AG04449 (cell line): ENCODE results near the gene FAM200C.

Source experiments
- CTCF ChIA-PET: fragments of 350-600 bp; formaldehyde crosslinking; extraction: SDS; loops from one replicate; lab custom pipeline; 2021; ENCODE audit warnings: antibody characterized with exemption; lab: Yijun Ruan, JAX
- POLR2A ChIA-PET: fragments of 400-600, 350-600 bp; formaldehyde crosslinking; extraction: SDS; loops from one replicate; lab custom pipeline; 2020; ENCODE audit warnings: antibody characterized with exemption, inconsistent platforms; lab: Yijun Ruan, JAX
- DNase-seq: peaks from one replicate; pipeline ENCODE4 v3.0.0-alpha.2; 2010; ENCODE audit warnings: low read depth, low spot score
- H3K4me3 ChIP-seq: 2 replicates; pipeline ENCODE4 v1.5.1; 2011; ENCODE audit warnings: low read depth, mild to moderate bottlenecking, control low read depth, low read length
- CTCF ChIP-seq: IDR thresholded peaks from one replicate; pipeline ENCODE4 v1.5.1; 2011; ENCODE audit warnings: mild to moderate bottlenecking, moderate library complexity, low read length, control low read depth, inconsistent platforms; ENCODE audit not compliant: insufficient read depth; ENCODE audit errors: missing control alignments

Gene FAM200C

GRCh38 chr5:160376416-160376815 is 23.4 kb downstream of the FAM200C start:
- H3K4me3 ChIP-seq: no peak overlapping the region
- CTCF ChIA-PET: interaction anchor here (1.1 to 2.2 kb wide), 3 partner anchors 13 to 16 kb away, joined by 3 to 11 read pairs (median 6); no protein-coding TSS in a partner anchor
- POLR2A ChIA-PET: no interaction called here
- no peak for DNase-seq
- TF ChIP-seq CTCF: no peak

GRCh38 chr5:160375701-160376100 is 24.2 kb downstream of the FAM200C start:
- DNase-seq: no peak
- no peak for TF ChIP-seq CTCF
- POLR2A ChIA-PET: no interaction called here
- no peak overlapping the region for H3K4me3 ChIP-seq
- CTCF ChIA-PET: interaction anchor here (1.1 to 2.2 kb wide), 3 partner anchors 12 to 16 kb away, joined by 3 to 11 read pairs (median 6); no protein-coding TSS in a partner anchor

GRCh38 chr5:160375166-160375565 is 24.7 kb downstream of the FAM200C start:
- no peak overlapping the region for H3K4me3 ChIP-seq
- ChIA-PET CTCF (interaction anchor here (2.2 kb wide), 1 partner anchor 12 kb away, joined by 6 read pairs; no protein-coding TSS in a partner anchor), POLR2A (no interaction called here)
- DNase-seq: peak; percentile 28
- TF ChIP-seq CTCF: no peak

GRCh38 chr5:160371294-160371693 is 28.6 kb downstream of the FAM200C start:
- no peak for DNase-seq
- ChIA-PET CTCF (interaction anchor here (1.3 to 3.1 kb wide), 4 partner anchors 19 to 350 kb away, joined by 3 to 16 read pairs (median 14); no protein-coding TSS in a partner anchor), POLR2A (no interaction called here)
- no peak overlapping the region for H3K4me3 ChIP-seq
- no peak for TF ChIP-seq CTCF

- ChIA-PET POLR2A (no interaction called here), CTCF (interaction anchor here (0.6 to 3.1 kb wide), 8 partner anchors 13 to 350 kb away, joined by 3 to 16 read pairs (median 3); no protein-coding TSS in a partner anchor)
- H3K4me3 ChIP-seq: peak overlapping the region; percentile 63
- no peak for DNase-seq
- TF ChIP-seq CTCF: no peak
Measured at GRCh38 chr5:160370713-160371034, 29.2 kb downstream of the FAM200C start.

- peak within 1 kb of the TSS; percentile 63 for H3K4me3 ChIP-seq
- no peak for DNase-seq
- TF ChIP-seq CTCF: no peak
- ChIA-PET CTCF (interaction anchor here (0.6 to 3.1 kb wide), 10 partner anchors 12 to 349 kb away, joined by 3 to 16 read pairs (median 3); no protein-coding TSS in a partner anchor), POLR2A (no interaction called here)
Measured at GRCh38 chr5:160369990-160370712, 29.7 kb downstream of the FAM200C start, which contains the start of gene C1QTNF2. C1QTNF2 (minus strand) TSS chr5:160370626; CDS start chr5:160355011, 15,615 bp downstream.
